Left ventricle myocardium inferior (tissue), 1 donor: ENCODE results near the gene SETBP1. TPM values are rescaled to one million over a fixed set of nuclear protein-coding genes. Genes with fewer than 3 reads are reported as not detected.

ENCODE experiments used
- DNase-seq: peaks from one replicate; pipeline ENCODE4 v3.0.0-alpha.2; 2020
- H3K27ac ChIP-seq: fragments of 200-600 bp; replicated peaks from 2 replicates; pipeline ENCODE4 v1.8.0; 2021
- H3K27me3 ChIP-seq: fragments of 200-600 bp; 2 replicates; pipeline ENCODE4 v1.8.0; 2021; ENCODE audit warnings: low read depth
- H3K36me3 ChIP-seq: fragments of 200-600 bp; 2 replicates; pipeline ENCODE4 v1.8.0; 2021
- H3K4me1 ChIP-seq: fragments of 200-600 bp; 2 replicates; pipeline ENCODE4 v1.8.0; 2021
- H3K4me3 ChIP-seq: fragments of 200-600 bp; 2 replicates; pipeline ENCODE4 v1.8.0; 2021; ENCODE audit warnings: mild to moderate bottlenecking, moderate library complexity
- H3K9me3 ChIP-seq: fragments of 200-600 bp; replicated peaks from 2 replicates; pipeline ENCODE4 v1.8.0; 2021
- CTCF ChIP-seq: fragments of 200-600 bp; IDR thresholded peaks from 2 replicates; pipeline ENCODE4 v1.8.0; 2021; ENCODE audit warnings: antibody characterized with exemption, mild to moderate bottlenecking, borderline replicate concordance
- intact Hi-C: fragments of 100-400 bp; cut with micrococcal nuclease; formaldehyde crosslinking; loops from one replicate; pipeline ENCODE4 v1.11.0; 2022
- total RNA-seq: library from RNA; stranded (reverse); fragmentation: NEBNext Ultra II Directional; extraction: Animal tissue kit (Norgen Biotek cat#: 25700); gene quantifications from one replicate; pipeline ENCODE4 v1.2.1, GENCODE V29; 2021
- donor health status: DM: no; HTN: yes; CAD: no; lungs with severe emphysema.

The SETBP1 gene
- total RNA-seq, 1 donor from 2014 or later = 10.3 TPM

GRCh38 chr18:45025089-45025450 is 344.4 kb downstream of the SETBP1 start:
- intact Hi-C loops = no loop called here
- DNase-seq = no peak
- Histone ChIP-seq H3K9me3 (no peaks in the 10 kb centered on the region), H3K27me3 (no peaks in the 10 kb centered on the region), H3K4me3 (no peak overlapping the region), H3K4me1 (no peaks in the 10 kb centered on the region), H3K36me3 (no peaks in the 10 kb centered on the region), H3K27ac (no peak overlapping the region)
- TF ChIP-seq CTCF = no peak

- intact Hi-C loops = no loop called here
- H3K4me1 ChIP-seq = no peaks in the 10 kb centered on the region
- no peaks in the 10 kb centered on the region for H3K36me3 ChIP-seq
- H3K27ac ChIP-seq = no peak overlapping the region
- H3K9me3 ChIP-seq = no peaks in the 10 kb centered on the region
- DNase-seq = no peak
- H3K4me3 ChIP-seq = no peak overlapping the region
- peak; percentile 29 for TF ChIP-seq CTCF
- no peaks in the 10 kb centered on the region for H3K27me3 ChIP-seq
Measured at GRCh38 chr18:45026162-45026561, 345.5 kb downstream of the SETBP1 start.

GRCh38 chr18:45034179-45034578 is 353.5 kb downstream of the SETBP1 start:
- DNase-seq = no peak
- Histone ChIP-seq H3K9me3 (no peaks in the 10 kb centered on the region), H3K36me3 (peaks cover 4% of the 10 kb centered on the region), H3K27ac (no peak overlapping the region), H3K4me1 (no peaks in the 10 kb centered on the region), H3K27me3 (no peaks in the 10 kb centered on the region), H3K4me3 (no peak overlapping the region)
- no peak for TF ChIP-seq CTCF
- intact Hi-C loops = no loop called here

GRCh38 chr18:45037618-45038017 is 356.9 kb downstream of the SETBP1 start:
- no peaks in the 10 kb centered on the region for H3K4me1 ChIP-seq
- peaks cover 7% of the 10 kb centered on the region for H3K36me3 ChIP-seq
- no peak for DNase-seq
- H3K4me3 ChIP-seq = no peak overlapping the region
- no peak for TF ChIP-seq CTCF
- H3K27me3 ChIP-seq = no peaks in the 10 kb centered on the region
- no peaks in the 10 kb centered on the region for H3K9me3 ChIP-seq
- no peak overlapping the region for H3K27ac ChIP-seq
- intact Hi-C loops = no loop called here

GRCh38 chr18:45039376-45039775 is 358.7 kb downstream of the SETBP1 start:
- Histone ChIP-seq H3K9me3 (no peaks in the 10 kb centered on the region), H3K4me3 (no peak overlapping the region), H3K27ac (no peak overlapping the region), H3K4me1 (no peaks in the 10 kb centered on the region), H3K36me3 (peaks cover 7% of the 10 kb centered on the region), H3K27me3 (no peaks in the 10 kb centered on the region)
- intact Hi-C loops = no loop called here
- DNase-seq = no peak
- TF ChIP-seq CTCF = no peak

GRCh38 chr18:45040879-45041278 is 360.2 kb downstream of the SETBP1 start:
- intact Hi-C loops = no loop called here
- Histone ChIP-seq H3K9me3 (no peaks in the 10 kb centered on the region), H3K36me3 (peaks cover 7% of the 10 kb centered on the region), H3K4me1 (no peaks in the 10 kb centered on the region), H3K27me3 (no peaks in the 10 kb centered on the region), H3K27ac (no peak overlapping the region), H3K4me3 (no peak overlapping the region)
- no peak for DNase-seq
- no peak for TF ChIP-seq CTCF
